ENCODE data around the gene PAPPA2.
"Not testable (repeated sequence)": the region's sequence is repeated elsewhere in the genome, so short reads cannot be mapped to it uniquely, and the experiment has no call there.

Gene PAPPA2
- total RNA-seq = 0 to 0.24 (median 0) reads per million in 4 donors

DNA sequence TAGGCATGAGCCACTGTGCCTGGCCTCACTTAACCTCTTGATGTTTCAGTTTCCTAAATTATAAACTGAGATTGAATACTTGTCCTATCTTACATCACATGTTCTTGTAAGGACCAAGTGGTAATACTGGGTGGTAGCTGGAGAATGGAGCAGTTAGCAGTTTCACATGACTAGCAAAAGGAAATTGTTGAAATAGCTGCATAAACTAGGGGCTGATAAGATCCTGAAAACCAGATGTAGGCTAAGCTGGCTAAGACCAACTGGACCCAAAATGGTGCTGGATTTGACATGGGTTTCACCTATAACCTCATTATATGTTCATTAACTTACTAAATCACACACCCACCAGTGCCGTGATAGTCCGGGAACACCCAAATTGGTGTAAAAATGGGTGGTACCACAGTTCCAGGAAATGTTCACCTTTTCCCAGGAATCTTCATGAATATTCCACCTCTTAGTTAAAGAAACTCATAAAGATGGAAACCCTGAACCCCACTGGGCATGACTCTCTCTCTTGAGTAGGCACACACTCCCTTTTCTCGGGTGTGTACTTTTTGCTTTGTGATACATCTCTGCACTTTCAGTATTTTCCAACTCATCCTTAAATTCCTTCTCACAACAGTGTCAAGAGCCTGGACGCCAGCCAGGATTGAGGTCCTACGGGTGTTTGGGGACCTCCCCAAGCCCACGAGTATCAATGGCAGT lies at the start of gene PAPPA2:
PAPPA2 (plus strand) TSS at position 502 of the 705 bp plus-strand sequence. CDS start 93,148 bp downstream, outside the sequence.
- no peak for DNase-seq

GRCh38 chr1:176416777-176417176 lies 46.2 kb upstream of the PAPPA2 start:
- no peak for DNase-seq

DNA sequence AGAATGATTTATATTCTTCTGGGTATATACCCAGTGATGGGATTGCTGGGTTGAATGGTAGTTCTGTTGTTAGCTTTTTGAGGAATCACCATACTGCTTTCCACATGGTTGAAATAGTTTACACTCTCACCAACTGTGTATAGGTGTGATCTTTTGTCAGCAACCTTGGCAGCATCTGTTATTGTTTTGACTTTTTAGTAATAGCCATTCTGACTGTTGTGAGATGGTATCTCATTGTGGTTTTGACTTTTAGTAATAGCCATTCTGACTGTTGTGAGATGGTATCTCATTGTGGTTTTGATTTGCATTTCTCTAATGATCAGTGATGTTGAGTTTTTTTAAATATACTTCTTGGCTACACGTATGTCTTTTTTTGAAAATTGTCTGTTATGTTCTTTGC lies 43.4 kb upstream of the PAPPA2 start:
- not testable (repeated sequence) for DNase-seq

DNA sequence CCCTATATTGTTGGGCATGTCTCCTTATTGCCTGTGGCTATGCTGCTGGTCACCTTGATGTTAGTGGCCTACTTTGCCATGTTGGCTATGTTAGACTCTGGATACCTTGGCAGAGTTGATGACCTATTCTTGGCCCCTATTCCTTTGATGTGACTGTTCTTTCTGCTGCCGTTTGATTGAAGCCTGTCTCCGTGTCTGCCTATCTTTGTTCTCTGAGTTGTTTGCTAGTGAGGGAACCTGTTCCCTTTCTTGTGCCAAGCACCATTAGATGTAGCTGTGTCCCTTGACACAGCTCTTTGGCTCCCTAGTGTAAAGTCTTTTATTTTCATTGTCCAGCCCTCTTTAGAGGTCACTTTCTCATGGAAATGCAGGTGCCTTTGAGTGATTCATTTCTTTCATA lies 28.7 kb upstream of the PAPPA2 start:
- DNase-seq = no peak

GRCh38 chr1:176436251-176436650 lies 26.7 kb upstream of the PAPPA2 start:
- DNase-seq = no peak

GRCh38 chr1:176440176-176440575 lies 22.8 kb upstream of the PAPPA2 start:
- DNase-seq = no peak

DNA sequence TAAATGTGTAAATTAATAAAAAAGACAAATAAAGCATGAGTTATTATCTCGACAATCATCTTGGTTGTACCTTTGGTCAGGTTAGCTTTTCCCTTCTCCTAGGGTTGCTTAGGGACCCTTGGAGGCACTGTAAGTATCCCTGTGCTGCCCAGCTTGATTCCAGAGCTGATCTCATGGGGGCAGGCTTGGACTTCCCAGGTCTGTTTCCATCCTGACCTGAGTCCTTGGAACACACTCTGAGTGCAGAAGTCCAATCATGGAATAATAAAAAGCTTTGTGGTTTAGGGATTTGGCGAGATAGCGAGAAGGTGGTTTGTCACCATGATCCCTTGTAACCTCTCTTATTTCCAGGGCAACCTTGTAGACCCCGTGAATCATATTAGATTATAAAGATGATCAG lies 18.7 kb upstream of the PAPPA2 start:
- no peak for DNase-seq

- DNase-seq = no peak
Measured at GRCh38 chr1:176445402-176445801, 17.6 kb upstream of the PAPPA2 start.

DNA sequence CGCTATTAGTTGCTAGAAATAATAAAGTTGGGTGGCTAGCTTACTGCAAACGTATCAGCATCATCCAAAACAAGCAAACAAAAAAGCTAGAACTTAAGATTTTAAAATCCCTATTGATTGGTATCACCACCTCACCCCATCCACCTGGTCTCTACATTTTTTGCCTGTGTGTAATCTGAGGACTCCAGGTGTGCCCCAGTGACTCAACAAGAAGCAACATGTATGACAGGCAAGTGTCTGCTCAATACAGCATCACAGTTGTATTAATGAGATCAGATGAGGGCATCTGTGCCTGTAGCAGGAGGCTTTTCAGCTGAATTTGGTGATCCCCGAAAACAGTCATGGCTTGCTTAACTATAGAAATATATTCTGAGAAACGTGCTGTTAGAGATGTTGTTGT lies 14.6 kb upstream of the PAPPA2 start:
- no peak for DNase-seq

GRCh38 chr1:176450526-176450925 lies 12.4 kb upstream of the PAPPA2 start:
- DNase-seq = no peak

GRCh38 chr1:176451741-176452140 lies 11.2 kb upstream of the PAPPA2 start:
- not testable (repeated sequence) for DNase-seq

DNA sequence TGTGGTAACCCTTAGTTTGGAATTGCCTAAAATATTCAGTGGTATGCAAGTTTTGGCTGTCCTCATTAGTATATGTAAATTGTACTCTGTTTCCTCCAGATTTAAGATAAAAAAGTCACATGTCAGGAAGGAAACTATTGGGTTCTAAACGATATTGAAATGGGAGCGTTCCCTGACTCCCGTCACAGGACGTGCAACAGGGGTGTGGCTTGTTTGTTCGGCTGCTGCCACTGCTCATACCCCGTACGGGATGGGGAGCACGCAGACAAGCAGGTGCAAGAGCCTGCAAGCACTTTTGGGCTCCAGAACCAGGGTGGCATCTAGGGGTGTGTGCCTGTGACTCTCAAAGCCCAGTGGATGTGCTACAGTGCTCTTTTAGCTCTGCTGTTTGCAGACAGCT lies 6.2 kb upstream of the PAPPA2 start:
- DNase-seq = no peak

- DNase-seq = no peak
Measured at GRCh38 chr1:176460544-176461336, 2.2 kb upstream of the PAPPA2 start.

GRCh38 chr1:176461576-176461975 lies 1.4 kb upstream of the PAPPA2 start:
- DNase-seq = no peak

DNA sequence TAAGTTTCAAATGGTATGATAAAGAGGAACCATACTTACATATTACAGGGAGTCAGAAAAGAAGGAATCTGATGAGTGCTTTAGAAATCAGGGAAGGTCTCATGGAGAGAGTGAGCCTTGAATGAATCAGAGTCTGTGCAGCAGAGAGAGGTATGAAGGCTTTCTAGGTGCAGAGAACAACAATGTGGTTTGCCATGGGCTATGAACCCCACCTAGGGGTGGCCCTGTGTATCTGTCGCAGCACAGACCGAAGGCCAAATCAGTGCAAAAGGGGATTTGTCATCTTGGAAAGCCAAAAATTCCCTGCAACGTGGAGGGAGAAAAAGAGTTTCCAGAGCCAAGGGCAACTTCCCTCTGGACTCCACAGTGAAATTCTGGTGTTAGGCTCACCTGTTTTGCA lies 3.5 kb downstream of the PAPPA2 start:
- DNase-seq = no peak

- DNase-seq = no peak
Measured at GRCh38 chr1:176469450-176470010, 6.6 kb downstream of the PAPPA2 start.

- DNase-seq = no peak
Measured at GRCh38 chr1:176471338-176472121, 8.6 kb downstream of the PAPPA2 start.

GRCh38 chr1:176479971-176480370 lies 17.0 kb downstream of the PAPPA2 start:
- no peak for DNase-seq

DNA sequence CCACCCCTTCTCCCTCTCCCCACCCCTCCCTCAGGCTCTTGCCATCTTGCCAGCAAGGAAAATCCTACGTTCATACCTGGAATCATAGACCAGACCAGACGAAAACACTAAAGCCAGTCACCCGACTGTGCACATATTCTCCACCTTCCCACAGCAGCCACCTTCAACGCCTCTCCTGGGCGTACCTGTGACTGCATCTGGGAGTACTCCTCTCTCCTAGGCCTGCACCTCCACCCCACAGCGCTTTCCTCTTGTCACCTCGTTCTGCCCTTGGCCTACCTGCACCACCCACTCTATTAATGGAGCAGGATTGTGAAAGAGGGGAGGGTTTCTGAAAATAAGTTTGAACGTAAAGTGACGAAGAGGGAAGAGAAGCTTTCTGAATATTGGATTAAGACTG lies 17.8 kb downstream of the PAPPA2 start:
- DNase-seq = no peak

- DNase-seq = no peak
Measured at GRCh38 chr1:176485083-176485482, 22.1 kb downstream of the PAPPA2 start.

DNA sequence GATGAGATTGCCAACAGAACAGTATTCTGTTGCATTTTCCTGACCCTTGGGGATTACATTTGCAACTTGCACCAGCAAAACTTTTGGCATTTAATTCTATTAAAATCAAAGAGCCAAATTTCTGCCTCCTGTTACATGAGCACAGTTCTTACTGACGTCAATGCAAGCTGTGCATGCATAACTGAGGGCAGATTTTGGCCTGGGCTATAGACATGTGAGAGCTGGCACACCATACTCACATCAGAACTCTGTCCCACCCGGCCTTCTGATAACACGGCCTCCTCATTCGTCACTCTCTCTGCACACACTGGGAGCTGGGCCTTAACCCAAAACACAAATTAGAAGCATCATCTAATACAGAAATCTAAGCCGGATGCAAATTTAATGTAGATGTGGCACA lies 31.5 kb downstream of the PAPPA2 start:
- no peak for DNase-seq

DNA sequence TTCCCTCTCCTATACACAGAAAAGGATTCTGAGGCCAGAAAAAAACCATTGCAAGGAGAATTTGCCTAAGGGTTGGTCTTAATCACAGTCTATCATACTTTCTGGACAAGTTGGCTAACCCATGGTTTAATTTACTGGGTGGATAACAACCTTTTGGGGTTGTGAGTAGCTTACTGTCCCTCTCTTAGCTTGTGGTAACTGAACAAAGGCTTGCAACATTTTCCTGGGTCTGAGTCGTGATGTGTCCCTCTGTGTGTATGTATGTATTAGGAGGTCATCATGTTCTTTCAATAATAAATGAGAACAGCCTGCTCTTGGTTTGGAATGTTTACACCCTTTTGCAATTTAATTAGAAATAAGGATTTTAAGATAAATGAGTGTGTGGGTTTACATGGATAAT lies 36.7 kb downstream of the PAPPA2 start:
- DNase-seq = no peak

- no peak for DNase-seq
Measured at GRCh38 chr1:176501599-176501998, 38.6 kb downstream of the PAPPA2 start.
